Muscle layer of duodenum (tissue), 2 donors: ENCODE data around the gene OGA.

ENCODE experiments used
- H3K27ac ChIP-seq: one replicate; pipeline ENCODE4 v1.7.0; 2013; ENCODE audit warnings: mild to moderate bottlenecking, low read length
- H3K27me3 ChIP-seq: one replicate; pipeline ENCODE4 v1.7.0; 2013; ENCODE audit warnings: low read depth, mild to moderate bottlenecking, control low read depth, low read length
- H3K36me3 ChIP-seq, 2 donors: one replicate each; pipeline ENCODE4 v1.7.0; 2013; ENCODE audit warnings: low read length in 2 of 2, control low read depth in 1 of 2, mild to moderate bottlenecking in 1 of 2; ENCODE audit not compliant: insufficient read depth in 2 of 2, control insufficient read depth in 1 of 2
- H3K4me1 ChIP-seq, 2 donors: one replicate each; pipeline ENCODE4 v1.7.0; 2013; ENCODE audit warnings: low read length in 2 of 2, mild to moderate bottlenecking in 2 of 2, control low read depth in 1 of 2, moderate library complexity in 1 of 2; ENCODE audit not compliant: insufficient read depth in 2 of 2, control insufficient read depth in 1 of 2
- H3K4me3 ChIP-seq, 2 donors: one replicate each; pipeline ENCODE4 v1.7.0; 2013; ENCODE audit warnings: low read length in 2 of 2, low read depth in 1 of 2, mild to moderate bottlenecking in 1 of 2
- H3K9me3 ChIP-seq, 2 donors: one replicate each; pipeline ENCODE4 v1.7.0; 2013; ENCODE audit warnings: low read length in 2 of 2, control low read depth in 1 of 2, mild to moderate bottlenecking in 1 of 2; ENCODE audit not compliant: control insufficient read depth in 1 of 2
- donor health status: healthy.

The OGA gene

DNA sequence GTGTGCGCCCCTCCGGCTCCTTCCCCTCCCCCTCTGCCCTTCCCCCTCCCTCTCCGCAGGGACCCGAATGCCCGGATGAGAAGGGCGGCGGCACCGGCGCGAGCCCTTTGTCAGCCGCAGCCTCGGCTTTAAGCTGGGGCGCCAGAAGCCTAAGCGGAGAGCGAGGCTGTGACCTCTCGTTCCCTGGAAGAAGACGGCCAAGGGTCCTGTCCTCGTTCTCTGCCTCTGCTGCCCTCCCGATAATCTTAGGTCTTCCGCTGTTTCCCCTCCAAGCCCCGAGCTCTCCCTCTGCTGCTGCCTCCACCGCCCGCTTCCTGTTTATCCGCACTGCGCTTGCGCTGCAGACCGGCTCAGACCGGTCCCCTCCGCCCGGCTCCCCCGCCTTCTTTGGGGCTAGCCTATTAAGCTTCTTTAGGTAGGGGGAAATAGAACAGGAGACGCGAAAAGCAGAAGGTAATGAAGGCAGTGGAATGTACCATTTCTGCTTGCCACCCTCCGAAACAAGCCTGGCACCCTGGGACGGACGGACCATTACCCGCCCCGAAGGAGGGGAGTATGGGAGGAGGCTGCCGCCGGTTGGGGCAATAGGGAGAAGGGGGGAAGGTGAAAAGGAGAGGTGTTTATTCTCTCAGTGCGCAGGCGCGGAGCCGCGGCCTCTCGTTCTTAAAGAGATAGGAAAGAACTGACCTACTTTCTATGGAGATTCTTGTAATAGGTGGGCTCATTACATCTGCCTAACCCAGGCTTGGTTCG lies at the start of gene OGA:
TSS of gene OGA (minus strand) at position 326 of the 753 bp plus-strand sequence. CDS start 422 bp downstream, outside the sequence.
- peak within 1 kb of the TSS; percentile 97 to 100 for H3K4me3 ChIP-seq
- H3K4me1 ChIP-seq: peaks cover 9 to 27% of the 10 kb centered on the region in 2 donors
- H3K9me3 ChIP-seq: no peaks in the 10 kb centered on the region
- H3K36me3 ChIP-seq: peaks cover 0 to 7% of the 10 kb centered on the region in 2 donors
- H3K27me3 ChIP-seq: no peaks in the 10 kb centered on the region
- peak within 1 kb of the TSS; percentile 97 for H3K27ac ChIP-seq

DNA sequence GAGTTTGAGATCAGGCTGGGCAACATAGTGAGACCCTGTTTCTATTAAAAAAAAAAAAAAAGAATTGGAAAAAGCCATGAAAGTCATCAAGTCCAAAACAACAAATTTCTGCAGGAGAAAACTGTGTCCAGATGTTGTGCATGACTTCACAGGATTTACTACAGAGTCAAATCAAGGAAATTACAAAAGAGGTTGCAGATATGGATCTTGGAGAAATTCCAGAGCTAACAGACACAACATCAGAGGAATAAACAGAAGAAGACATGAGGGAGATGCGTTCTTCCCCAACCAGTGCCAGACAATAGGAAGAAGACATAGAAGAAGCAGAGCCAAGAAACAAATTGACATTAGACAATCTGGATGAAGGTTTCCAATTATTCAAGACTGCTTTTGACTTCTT lies 49.7 kb upstream of the OGA start:
- H3K36me3 ChIP-seq: peaks cover 3% of the 10 kb centered on the region in 2 donors
- H3K27me3 ChIP-seq: no peaks in the 10 kb centered on the region
- H3K9me3 ChIP-seq: peaks cover 0 to 2% of the 10 kb centered on the region in 2 donors
- no peak overlapping the region for H3K4me3 ChIP-seq
- H3K4me1 ChIP-seq: no peaks in the 10 kb centered on the region
- no peak overlapping the region for H3K27ac ChIP-seq

DNA sequence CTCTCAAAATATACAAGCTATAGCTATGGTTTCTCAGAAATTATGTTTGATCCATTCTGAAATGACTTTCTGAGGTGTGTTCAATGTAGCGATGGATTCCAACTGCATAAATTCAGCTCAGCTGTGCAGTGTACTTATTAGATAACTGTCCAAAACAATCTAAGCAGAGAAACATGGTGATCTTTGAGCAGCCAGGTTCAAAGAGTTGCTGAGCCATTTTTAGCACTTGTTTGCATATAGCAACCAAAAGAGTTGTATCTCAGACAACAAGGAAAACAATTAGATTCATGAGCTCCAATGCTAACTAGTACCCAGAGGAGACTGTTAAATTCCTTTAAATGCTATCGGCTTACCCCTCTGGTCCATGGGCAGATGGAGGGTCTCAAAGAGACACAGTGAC lies 41.3 kb upstream of the OGA start:
- no peaks in the 10 kb centered on the region for H3K4me1 ChIP-seq
- H3K9me3 ChIP-seq: peaks cover 5 to 8% of the 10 kb centered on the region in 2 donors
- no peaks in the 10 kb centered on the region for H3K27me3 ChIP-seq
- no peak overlapping the region for H3K27ac ChIP-seq
- H3K4me3 ChIP-seq: no peak overlapping the region
- peaks cover 0 to 2% of the 10 kb centered on the region in 2 donors for H3K36me3 ChIP-seq

DNA sequence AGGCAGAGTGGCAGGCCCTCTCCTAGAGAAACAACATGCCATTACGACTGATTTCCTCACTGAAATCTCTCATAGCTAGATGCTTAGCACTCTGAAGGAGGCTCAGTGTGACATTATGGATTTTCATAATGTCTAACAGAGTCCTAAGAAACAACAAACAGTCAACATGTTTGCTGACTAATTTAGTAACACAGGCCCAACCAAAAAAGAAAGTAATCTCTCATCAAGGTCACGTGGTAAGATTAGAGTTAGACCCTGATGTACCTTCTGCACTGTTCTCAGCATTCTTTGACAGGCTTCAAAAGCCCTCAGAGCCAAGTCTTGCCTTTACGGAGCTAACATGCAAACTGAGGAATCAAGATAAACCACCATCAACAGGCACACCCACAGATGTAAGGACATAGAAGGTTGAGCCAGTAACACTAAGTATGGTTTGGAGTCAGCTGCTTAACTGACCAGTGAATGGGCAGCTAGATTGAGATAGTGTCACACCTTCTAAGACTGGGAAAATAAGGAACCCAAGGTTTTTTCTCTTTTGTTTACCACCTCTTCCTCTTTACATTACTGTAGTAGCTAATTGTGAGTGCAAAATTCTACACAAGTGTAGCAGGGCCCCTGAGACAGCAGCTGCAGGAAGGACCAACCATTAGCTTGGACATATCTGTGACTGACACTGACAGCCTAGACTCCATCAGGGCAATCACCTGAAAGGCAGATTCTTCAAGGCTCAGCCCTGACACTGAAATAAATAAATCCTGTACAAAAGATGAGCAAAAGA lies 40.7 kb upstream of the OGA start:
- H3K27me3 ChIP-seq: no peaks in the 10 kb centered on the region
- peaks cover 0 to 2% of the 10 kb centered on the region in 2 donors for H3K36me3 ChIP-seq
- H3K4me1 ChIP-seq: no peaks in the 10 kb centered on the region
- H3K9me3 ChIP-seq: peaks cover 5 to 8% of the 10 kb centered on the region in 2 donors
- no peak overlapping the region for H3K27ac ChIP-seq
- no peak overlapping the region for H3K4me3 ChIP-seq

DNA sequence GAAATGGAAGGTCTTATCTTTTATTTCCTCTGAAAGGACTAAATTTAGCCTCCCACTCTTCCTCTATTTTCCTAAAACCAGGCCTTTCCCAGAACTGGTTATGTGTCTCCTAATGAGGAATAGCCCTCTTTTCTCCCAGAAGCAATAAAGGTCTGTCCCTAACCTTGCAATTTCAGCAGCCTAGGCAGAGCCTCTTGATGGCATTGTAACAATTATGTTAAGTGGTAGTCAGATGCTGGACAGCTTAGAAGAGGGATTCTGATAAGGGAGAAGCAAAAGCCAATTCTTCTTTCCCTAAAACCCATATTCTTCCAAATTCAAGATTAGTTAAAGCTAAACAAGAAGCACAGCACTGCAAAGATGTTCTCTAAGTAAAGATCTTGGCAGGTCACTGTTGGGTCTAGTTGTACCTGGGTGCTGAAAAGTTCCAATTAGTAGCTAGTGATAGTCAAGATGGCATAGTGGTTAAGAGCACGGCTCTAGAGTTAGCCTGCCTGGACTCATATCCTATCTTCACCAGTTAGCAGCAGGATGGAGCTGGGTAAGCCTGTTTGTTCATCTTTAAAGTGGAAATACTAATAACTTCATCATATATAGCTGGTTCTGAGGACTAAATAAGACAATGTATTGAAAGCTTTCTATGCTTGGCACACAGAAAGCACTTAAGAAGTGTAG lies 39.7 kb upstream of the OGA start:
- H3K36me3 ChIP-seq: peaks cover 0 to 2% of the 10 kb centered on the region in 2 donors
- H3K27me3 ChIP-seq: no peaks in the 10 kb centered on the region
- H3K27ac ChIP-seq: no peak overlapping the region
- peaks cover 5 to 8% of the 10 kb centered on the region in 2 donors for H3K9me3 ChIP-seq
- no peaks in the 10 kb centered on the region for H3K4me1 ChIP-seq
- H3K4me3 ChIP-seq: no peak overlapping the region

DNA sequence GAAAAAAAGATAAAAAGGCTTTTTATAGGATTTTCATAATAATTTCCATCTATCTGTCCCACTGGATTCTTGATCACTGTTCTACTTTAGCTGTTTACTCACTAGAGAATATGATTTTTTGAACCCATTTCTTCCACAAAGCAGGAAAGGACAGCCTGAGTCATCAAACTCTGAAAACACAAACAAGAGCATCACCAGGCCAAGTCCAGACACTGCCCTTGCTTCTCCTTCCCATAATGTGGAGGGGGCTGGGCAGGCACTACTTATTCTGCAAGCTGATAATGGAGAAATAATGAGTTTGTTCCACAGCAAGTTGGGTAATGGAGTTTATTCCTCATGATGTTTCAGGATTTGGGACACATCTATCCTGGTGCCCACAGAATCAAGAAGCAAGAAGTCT lies 38.4 kb upstream of the OGA start:
- Histone ChIP-seq H3K4me3 (no peak overlapping the region), H3K27ac (no peak overlapping the region), H3K9me3 (peaks cover 5 to 8% of the 10 kb centered on the region in 2 donors), H3K4me1 (peaks cover 0 to 3% of the 10 kb centered on the region in 2 donors), H3K36me3 (no peaks in the 10 kb centered on the region), H3K27me3 (no peaks in the 10 kb centered on the region)

DNA sequence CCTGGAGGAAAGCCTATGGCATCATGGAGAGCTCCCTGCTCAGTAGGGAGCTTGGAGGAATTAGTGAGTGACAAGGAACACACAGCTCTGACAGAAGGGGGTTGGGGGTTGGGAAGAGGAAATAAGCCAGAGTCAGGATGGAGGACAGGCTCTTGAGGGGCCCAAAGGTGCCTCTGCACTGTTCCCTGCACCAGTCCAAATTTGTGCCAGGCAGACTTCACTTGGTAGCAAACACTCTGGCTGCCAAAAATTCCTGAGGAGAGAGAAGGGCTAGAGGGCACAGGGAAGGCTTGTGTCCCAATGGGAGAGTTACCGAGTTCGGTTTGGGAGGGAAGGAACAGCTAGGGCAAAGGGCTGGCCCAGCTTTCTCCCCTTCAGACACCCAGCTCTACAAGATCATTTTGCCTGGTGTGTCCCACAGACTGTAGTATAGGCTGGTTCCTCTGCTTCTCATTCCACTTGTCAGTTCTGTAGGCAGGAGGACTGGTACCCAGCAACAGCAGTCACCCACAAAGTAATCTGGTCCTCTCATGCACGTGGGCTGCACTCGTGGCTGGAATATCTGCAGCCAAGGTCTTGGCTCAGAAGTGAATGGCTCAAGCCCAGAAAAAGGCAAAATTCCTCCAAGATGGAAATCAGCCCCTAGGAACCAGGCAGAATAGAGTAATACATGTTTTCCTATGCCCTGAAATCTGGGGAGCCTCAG lies 33.3 kb upstream of the OGA start:
- peaks cover 5 to 23% of the 10 kb centered on the region in 2 donors for H3K36me3 ChIP-seq
- H3K4me1 ChIP-seq: peaks cover 0 to 5% of the 10 kb centered on the region in 2 donors
- no peaks in the 10 kb centered on the region for H3K27me3 ChIP-seq
- H3K4me3 ChIP-seq: no peak overlapping the region
- H3K27ac ChIP-seq: no peak overlapping the region
- no peaks in the 10 kb centered on the region for H3K9me3 ChIP-seq

DNA sequence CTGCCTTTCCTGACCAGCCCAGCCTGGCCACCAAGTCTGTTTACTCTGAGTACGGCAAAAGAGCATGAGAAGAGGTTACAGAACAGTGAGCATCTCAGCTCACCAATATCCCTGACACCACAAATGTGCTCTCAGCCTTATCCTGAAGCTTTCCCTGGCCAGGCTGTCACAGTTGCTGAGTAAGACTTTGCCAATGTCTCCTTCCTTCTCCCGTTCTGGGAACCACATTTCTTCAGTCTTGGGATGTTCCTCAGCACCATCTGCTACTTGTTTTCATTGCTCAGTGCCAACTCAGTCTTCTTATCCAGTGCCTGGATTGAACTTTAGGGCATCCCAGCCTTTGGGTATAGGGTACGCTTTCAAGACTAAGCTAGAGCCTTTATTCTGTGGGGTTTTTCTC lies 32.5 kb upstream of the OGA start:
- Histone ChIP-seq H3K4me1 (peaks cover 0 to 5% of the 10 kb centered on the region in 2 donors), H3K9me3 (no peaks in the 10 kb centered on the region), H3K27me3 (no peaks in the 10 kb centered on the region), H3K4me3 (no peak overlapping the region), H3K27ac (no peak overlapping the region), H3K36me3 (peaks cover 5 to 23% of the 10 kb centered on the region in 2 donors)

DNA sequence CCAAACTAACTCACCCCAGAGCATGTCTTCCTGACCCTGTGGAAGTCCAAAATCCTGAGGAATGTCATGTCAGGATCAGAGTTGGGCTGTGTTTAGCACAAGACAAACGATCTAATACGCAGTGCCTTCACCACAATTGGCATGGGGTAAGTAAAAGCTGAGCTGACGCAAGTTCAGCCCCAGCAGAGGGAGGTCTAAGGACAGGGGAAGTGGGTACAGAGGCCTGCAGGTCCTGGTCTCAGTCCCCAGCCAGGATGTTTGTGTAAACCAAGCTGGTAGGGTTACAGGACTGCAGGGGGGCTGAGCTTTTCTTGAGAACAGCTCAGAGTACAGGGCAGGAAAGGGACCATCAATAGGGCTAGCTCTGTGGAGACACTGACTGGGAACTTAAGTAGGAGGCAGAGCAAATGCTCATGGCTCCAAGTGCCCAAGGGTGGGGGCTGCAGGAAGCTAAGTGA lies 30.7 kb upstream of the OGA start:
- no peaks in the 10 kb centered on the region for H3K27me3 ChIP-seq
- H3K36me3 ChIP-seq: peaks cover 5 to 31% of the 10 kb centered on the region in 2 donors
- no peaks in the 10 kb centered on the region for H3K9me3 ChIP-seq
- H3K27ac ChIP-seq: no peak overlapping the region
- H3K4me1 ChIP-seq: peaks cover 0 to 5% of the 10 kb centered on the region in 2 donors
- H3K4me3 ChIP-seq: no peak overlapping the region

DNA sequence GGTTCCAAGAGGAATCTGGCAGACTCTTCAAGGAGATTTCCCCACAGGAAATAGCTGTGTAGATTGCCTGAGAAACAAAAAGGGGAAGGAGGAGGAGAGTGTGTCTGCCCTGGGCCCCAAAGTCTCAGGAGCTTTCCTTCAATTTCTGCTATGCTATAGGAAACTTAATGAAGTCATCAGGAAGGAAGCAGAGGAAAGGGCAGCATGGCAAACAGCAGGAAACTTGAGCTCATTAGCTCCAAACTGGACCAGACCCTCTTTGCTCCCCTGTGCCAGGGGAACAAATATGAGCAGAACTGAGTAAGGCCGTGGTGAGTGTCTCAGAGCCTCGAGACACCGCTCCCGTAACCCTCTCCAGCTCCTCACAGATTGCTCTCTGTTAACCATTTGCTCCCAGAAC lies 30.2 kb upstream of the OGA start:
- Histone ChIP-seq H3K4me3 (no peak overlapping the region), H3K4me1 (peaks cover 0 to 5% of the 10 kb centered on the region in 2 donors), H3K27me3 (no peaks in the 10 kb centered on the region), H3K27ac (no peak overlapping the region), H3K9me3 (no peaks in the 10 kb centered on the region), H3K36me3 (peaks cover 5 to 31% of the 10 kb centered on the region in 2 donors)
